Activated CD8-positive, alpha-beta T cell treated with anti-CD3 and anti-CD28 coated beads for 36 hours (primary cell): ENCODE data around the gene COL6A5. TPM values are rescaled to one million over a fixed set of nuclear protein-coding genes. Genes with fewer than 3 reads are reported as not detected.

Source experiments
- ATAC-seq: fragments of 200-7000 bp; cut with Tn5 transposase; one replicate; pipeline ENCODE4 v1.10.0; 2021; ENCODE audit warnings: mild to moderate bottlenecking, moderate library complexity
- CTCF ChIA-PET: fragments of 350-600 bp; sonication (Branson Sonifier 250); formaldehyde crosslinking; loops from one replicate; lab custom pipeline; 2021; ENCODE audit warnings: antibody characterized with exemption; lab: Charles Lee
- POLR2A ChIA-PET: fragments of 350-600 bp; sonication (Branson Sonifier 250); formaldehyde crosslinking; loops from one replicate; lab custom pipeline; 2021; ENCODE audit warnings: antibody characterized with exemption; lab: Charles Lee
- DNase-seq: peaks from one replicate; pipeline ENCODE4 v3.0.0-alpha.2; 2020
- H3K27ac Mint-ChIP-seq: one replicate; pipeline ENCODE4 v1.8.0; 2021; ENCODE audit warnings: mild to moderate bottlenecking, mixed read lengths
- H3K27me3 Mint-ChIP-seq: one replicate; pipeline ENCODE4 v1.8.0; 2021; ENCODE audit warnings: mixed read lengths
- H3K36me3 Mint-ChIP-seq: one replicate; pipeline ENCODE4 v1.8.0; 2021; ENCODE audit warnings: low read depth, mixed read lengths
- H3K4me1 Mint-ChIP-seq: one replicate; pipeline ENCODE4 v1.8.0; 2021; ENCODE audit warnings: low read depth, mixed read lengths
- H3K4me3 Mint-ChIP-seq: one replicate; pipeline ENCODE4 v1.8.0; 2021; ENCODE audit warnings: mild to moderate bottlenecking, moderate library complexity, mixed read lengths
- H3K9me3 Mint-ChIP-seq: one replicate; pipeline ENCODE4 v1.8.0; 2021; ENCODE audit warnings: mixed read lengths
- intact Hi-C: fragments of 100-400 bp; cut with micrococcal nuclease; formaldehyde crosslinking; loops from one replicate; pipeline ENCODE4 v1.10.0; 2022
- total RNA-seq, 2 experiments: library from RNA; stranded (reverse); gene quantifications; one replicate each; pipeline ENCODE4 v1.2.3, GENCODE V29; 2021
- TF ChIP-seq, protein P1 (sequence below): fragments of 200-600 bp; IDR thresholded peaks from one replicate; pipeline ENCODE4 v1.8.0; 2022; ENCODE audit warnings: antibody characterized with exemption, mild to moderate bottlenecking

The COL6A5 gene
- total RNA-seq, 2 experiments from 2014 or later = not detected

DNA sequence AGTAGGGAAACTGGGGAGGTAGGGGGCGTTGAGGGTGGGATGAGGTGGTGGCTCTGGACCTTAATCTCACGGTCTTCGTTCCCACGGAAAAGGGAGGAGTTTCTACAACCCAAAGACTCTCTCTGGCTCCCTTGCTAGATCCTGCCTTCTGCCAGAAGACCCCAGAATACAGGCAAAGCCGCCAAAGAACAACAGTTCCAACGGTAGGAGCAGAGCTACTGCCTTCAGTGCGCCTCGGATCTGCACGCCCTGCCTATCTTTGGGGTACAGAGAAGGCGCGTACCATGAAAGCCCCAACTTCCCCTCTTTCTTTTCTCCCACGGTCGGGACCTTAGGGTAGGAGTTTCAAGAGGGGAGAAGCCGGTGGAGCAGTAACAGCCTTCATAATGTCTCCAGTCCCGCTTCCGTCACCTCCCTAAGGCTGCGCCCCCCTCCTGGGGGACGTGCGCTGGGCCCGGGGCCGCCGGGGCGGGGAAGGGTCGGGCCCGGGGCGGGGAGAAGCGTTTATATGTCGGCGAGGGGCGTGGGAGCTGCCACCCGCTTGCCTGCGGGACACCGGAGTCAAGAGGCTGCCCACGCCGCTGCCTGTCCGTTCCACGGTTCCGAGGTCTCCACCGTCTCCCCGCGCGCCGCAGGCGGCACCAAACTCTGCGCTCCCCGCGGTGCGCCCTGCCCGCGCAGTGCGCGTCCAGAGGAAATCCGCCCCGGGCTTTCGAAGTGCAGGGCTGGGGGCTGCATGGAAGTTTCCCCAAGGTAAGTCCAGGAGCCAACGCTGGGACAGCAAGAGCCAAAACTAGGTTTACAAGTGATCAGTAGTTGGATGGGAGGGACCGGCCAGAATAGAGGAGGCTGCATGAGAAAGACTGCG, 171.4 kb downstream of the COL6A5 start, which contains the start of gene COL6A6:
COL6A6 (plus strand) TSS at position 533 of the 868 bp plus-strand sequence. CDS start 43,188 bp downstream, outside the sequence.
- DNase-seq (no peak), ATAC-seq (no peak)
- no peak within 1 kb of the TSS for H3K4me3 Mint-ChIP-seq
- ChIA-PET CTCF (no interaction called here), POLR2A (no interaction called here)
- H3K9me3 Mint-ChIP-seq = no peaks in the 10 kb centered on the region
- H3K27me3 Mint-ChIP-seq = peaks cover 31% of the 10 kb centered on the region
- H3K36me3 Mint-ChIP-seq = no peaks in the 10 kb centered on the region
- intact Hi-C loops = no loop called here
- H3K27ac Mint-ChIP-seq = no peak within 1 kb of the TSS
- no peaks in the 10 kb centered on the region for H3K4me1 Mint-ChIP-seq
- TF ChIP-seq, protein P1, sequence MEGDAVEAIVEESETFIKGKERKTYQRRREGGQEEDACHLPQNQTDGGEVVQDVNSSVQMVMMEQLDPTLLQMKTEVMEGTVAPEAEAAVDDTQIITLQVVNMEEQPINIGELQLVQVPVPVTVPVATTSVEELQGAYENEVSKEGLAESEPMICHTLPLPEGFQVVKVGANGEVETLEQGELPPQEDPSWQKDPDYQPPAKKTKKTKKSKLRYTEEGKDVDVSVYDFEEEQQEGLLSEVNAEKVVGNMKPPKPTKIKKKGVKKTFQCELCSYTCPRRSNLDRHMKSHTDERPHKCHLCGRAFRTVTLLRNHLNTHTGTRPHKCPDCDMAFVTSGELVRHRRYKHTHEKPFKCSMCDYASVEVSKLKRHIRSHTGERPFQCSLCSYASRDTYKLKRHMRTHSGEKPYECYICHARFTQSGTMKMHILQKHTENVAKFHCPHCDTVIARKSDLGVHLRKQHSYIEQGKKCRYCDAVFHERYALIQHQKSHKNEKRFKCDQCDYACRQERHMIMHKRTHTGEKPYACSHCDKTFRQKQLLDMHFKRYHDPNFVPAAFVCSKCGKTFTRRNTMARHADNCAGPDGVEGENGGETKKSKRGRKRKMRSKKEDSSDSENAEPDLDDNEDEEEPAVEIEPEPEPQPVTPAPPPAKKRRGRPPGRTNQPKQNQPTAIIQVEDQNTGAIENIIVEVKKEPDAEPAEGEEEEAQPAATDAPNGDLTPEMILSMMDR = no peak

DNA sequence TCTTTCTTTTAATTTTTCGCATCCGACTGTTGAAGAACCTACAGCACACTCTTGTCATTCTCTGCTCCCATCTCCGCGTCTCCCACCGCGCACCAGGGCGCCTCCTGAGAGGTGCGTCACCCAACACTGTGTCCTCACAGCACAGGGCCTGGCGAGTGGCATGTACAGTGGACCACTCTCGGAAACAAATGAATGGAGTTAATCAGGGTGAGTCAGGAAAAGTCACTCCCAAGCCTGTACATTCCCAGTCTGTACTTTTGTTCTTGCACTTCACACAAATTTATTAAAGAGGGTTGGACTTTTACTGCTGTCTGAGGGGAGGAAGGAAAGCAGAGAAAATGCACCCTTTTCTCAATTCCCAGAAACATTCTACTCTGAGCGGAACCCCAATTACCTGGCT, 172.1 kb downstream of the COL6A5 start:
- Mint-ChIP-seq H3K4me1 (no peaks in the 10 kb centered on the region), H3K27ac (no peak overlapping the region), H3K4me3 (no peak overlapping the region), H3K36me3 (no peaks in the 10 kb centered on the region), H3K9me3 (no peaks in the 10 kb centered on the region), H3K27me3 (peaks cover 28% of the 10 kb centered on the region)
- CTCF ChIA-PET = no interaction called here
- ATAC-seq = no peak
- no peak for DNase-seq
- intact Hi-C loops = no loop called here
- TF ChIP-seq, protein P1 = no peak
- POLR2A ChIA-PET = no interaction called here

DNA sequence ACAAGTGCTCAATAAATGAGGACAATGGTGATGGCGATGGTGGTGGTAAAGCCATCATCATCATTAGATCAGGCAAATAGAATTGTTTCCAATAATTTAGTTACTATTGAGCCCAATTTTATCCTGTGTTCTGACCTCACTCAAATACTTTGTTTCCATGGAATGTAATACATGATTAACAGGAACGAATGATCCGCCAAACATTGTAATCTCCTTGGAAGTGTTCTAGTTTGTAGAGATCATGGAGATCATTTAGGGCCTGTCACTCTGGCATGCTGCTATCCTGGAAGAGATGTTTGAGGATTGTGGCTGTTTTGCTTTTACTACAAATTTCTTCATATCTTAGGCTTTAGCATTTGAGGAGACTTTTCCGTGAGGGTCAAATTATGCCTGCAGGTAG, 174.3 kb downstream of the COL6A5 start:
- no peak for ATAC-seq
- ChIA-PET POLR2A (no interaction called here), CTCF (interaction anchor here (1.3 kb wide), 1 partner anchor 19 kb away, joined by 4 read pairs; no protein-coding TSS in a partner anchor)
- Mint-ChIP-seq H3K27ac (no peak overlapping the region), H3K36me3 (no peaks in the 10 kb centered on the region), H3K9me3 (no peaks in the 10 kb centered on the region), H3K4me1 (no peaks in the 10 kb centered on the region), H3K4me3 (no peak overlapping the region), H3K27me3 (peaks cover 36% of the 10 kb centered on the region)
- intact Hi-C loops = no loop called here
- no peak for DNase-seq
- TF ChIP-seq, protein P1 = no peak

DNA sequence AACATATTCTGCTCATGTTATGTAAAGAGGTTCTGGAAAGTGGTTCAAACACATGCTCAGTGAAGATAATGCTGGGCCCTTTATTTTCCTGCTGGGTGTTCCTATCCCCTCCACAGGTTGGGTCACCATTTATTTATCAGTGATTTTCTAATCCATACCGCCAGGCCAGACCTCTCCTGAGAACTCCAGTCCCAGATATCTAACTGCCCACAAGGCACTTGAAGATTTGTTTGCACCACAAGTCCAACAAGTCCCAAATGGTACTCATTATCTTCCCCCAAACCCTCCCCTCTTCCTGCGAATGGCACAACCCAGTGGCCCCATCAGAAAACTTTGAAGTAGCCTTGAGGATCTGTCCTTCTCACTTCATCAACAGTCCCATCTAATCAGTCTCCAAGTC, 176.9 kb downstream of the COL6A5 start:
- Mint-ChIP-seq H3K27me3 (peaks cover 26% of the 10 kb centered on the region), H3K27ac (no peak overlapping the region), H3K9me3 (no peaks in the 10 kb centered on the region), H3K4me1 (no peaks in the 10 kb centered on the region), H3K4me3 (no peak overlapping the region), H3K36me3 (no peaks in the 10 kb centered on the region)
- ChIA-PET CTCF (interaction anchor here (1.0 kb wide), 1 partner anchor 17 kb away, joined by 3 read pairs; no protein-coding TSS in a partner anchor), POLR2A (no interaction called here)
- intact Hi-C loops = no loop called here
- DNase-seq (no peak), ATAC-seq (no peak)
- TF ChIP-seq, protein P1 = no peak

DNA sequence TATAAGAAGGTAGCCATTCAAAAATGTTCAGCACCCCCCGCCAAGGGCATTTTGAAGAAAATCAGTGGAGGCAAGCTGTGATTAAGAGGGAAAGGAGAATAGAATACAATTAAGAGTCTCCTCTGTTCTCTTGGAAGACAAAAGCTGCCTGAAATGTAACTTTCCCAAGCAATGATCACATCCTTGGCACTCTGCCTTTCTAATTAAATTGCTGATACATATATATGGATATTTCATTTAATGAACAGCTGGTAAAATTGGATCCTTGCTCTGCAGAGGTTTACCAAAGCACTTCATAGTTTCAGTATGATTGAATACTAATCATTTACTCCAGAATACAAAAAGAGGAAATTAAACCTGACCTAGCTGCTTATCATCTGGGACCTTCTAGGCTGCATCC, 182.0 kb downstream of the COL6A5 start:
- H3K36me3 Mint-ChIP-seq = no peaks in the 10 kb centered on the region
- ChIA-PET POLR2A (no interaction called here), CTCF (interaction anchor here (2.1 kb wide), 1 partner anchor 11 kb away, joined by 12 read pairs; no protein-coding TSS in a partner anchor)
- ATAC-seq = no peak
- H3K4me3 Mint-ChIP-seq = no peak overlapping the region
- TF ChIP-seq, protein P1 = no peak
- intact Hi-C loops = no loop called here
- no peaks in the 10 kb centered on the region for H3K9me3 Mint-ChIP-seq
- no peak overlapping the region for H3K27ac Mint-ChIP-seq
- H3K27me3 Mint-ChIP-seq = peaks cover 16% of the 10 kb centered on the region
- H3K4me1 Mint-ChIP-seq = peaks cover 10% of the 10 kb centered on the region
- no peak for DNase-seq
